ENCODE data around the gene FUT9. TPM values are rescaled to one million over a fixed set of nuclear protein-coding genes. Genes with fewer than 3 reads are reported as not detected.

The FUT9 gene
- total and polyA plus RNA-seq, 2 of the 13 experiments (the other 11 are each of a cell fraction or from before 2014, with no cell fraction given), result 0.01 TPM; not detected in 1

DNA sequence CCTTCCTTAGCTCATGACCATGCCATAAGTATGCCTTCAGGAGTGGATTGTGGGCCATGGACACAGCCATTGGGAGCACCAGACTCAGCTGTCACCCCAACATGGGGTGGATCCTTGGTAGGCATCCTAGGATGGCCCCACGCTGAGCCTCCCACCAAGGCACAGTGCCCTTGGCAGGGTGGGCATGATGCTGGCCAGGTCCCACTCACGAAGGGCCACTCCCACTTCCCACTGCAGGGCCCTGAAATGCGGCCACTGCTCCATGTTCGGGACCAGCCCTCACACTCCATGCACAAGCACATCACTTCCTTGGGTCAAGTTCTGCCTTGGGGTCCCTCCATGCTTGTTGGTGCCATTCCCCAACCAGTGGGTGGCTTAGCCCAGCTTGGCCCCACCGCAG is 12.9 kb upstream of the FUT9 start:
- no peak for DNase-seq (ENCODE audit: low spot score)
- WGBS (ENCODE audit: low lambda C conversion rate), result 0% methylated on average over 1 of the region's 5 CpGs
- TF ChIP-seq, protein P1, sequence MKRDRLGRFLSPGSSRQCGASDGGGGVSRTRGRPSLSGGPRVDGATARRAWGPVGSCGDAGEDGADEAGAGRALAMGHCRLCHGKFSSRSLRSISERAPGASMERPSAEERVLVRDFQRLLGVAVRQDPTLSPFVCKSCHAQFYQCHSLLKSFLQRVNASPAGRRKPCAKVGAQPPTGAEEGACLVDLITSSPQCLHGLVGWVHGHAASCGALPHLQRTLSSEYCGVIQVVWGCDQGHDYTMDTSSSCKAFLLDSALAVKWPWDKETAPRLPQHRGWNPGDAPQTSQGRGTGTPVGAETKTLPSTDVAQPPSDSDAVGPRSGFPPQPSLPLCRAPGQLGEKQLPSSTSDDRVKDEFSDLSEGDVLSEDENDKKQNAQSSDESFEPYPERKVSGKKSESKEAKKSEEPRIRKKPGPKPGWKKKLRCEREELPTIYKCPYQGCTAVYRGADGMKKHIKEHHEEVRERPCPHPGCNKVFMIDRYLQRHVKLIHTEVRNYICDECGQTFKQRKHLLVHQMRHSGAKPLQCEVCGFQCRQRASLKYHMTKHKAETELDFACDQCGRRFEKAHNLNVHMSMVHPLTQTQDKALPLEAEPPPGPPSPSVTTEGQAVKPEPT (CRISPR knock-in tag; IDR thresholded peaks at IDR 0.05; ENCODE audit: low read depth), result no peak
- TF ChIP-seq AHR (CRISPR knock-in tag; IDR thresholded peaks at IDR 0.05), result no peak
- TF ChIP-seq ZHX1 (CRISPR knock-in tag; IDR thresholded peaks at IDR 0.05; ENCODE audit: low read depth), result no peak
- TF ChIP-seq, protein P2, sequence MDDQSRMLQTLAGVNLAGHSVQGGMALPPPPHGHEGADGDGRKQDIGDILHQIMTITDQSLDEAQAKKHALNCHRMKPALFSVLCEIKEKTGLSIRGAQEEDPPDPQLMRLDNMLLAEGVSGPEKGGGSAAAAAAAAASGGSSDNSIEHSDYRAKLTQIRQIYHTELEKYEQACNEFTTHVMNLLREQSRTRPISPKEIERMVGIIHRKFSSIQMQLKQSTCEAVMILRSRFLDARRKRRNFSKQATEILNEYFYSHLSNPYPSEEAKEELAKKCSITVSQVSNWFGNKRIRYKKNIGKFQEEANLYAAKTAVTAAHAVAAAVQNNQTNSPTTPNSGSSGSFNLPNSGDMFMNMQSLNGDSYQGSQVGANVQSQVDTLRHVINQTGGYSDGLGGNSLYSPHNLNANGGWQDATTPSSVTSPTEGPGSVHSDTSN (CRISPR knock-in tag; IDR thresholded peaks at IDR 0.05; ENCODE audit: borderline replicate concordance), result no peak
- TF ChIP-seq CEBPZ (IDR thresholded peaks at IDR 0.05; ENCODE audit: low read length), result no peak
- TF ChIP-seq, protein P3, sequence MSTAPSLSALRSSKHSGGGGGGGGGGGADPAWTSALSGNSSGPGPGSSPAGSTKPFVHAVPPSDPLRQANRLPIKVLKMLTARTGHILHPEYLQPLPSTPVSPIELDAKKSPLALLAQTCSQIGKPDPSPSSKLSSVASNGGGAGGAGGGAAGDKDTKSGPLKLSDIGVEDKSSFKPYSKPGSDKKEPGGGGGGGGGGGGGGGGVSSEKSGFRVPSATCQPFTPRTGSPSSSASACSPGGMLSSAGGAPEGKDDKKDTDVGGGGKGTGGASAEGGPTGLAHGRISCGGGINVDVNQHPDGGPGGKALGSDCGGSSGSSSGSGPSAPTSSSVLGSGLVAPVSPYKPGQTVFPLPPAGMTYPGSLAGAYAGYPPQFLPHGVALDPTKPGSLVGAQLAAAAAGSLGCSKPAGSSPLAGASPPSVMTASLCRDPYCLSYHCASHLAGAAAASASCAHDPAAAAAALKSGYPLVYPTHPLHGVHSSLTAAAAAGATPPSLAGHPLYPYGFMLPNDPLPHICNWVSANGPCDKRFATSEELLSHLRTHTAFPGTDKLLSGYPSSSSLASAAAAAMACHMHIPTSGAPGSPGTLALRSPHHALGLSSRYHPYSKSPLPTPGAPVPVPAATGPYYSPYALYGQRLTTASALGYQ (CRISPR knock-in tag; IDR thresholded peaks at IDR 0.05), result no peak
- TF ChIP-seq ZFP36 (IDR thresholded peaks at IDR 0.05; ENCODE audit: borderline replicate concordance, low read depth, low read length, partially characterized antibody), result no peak
- TF ChIP-seq, protein P4, sequence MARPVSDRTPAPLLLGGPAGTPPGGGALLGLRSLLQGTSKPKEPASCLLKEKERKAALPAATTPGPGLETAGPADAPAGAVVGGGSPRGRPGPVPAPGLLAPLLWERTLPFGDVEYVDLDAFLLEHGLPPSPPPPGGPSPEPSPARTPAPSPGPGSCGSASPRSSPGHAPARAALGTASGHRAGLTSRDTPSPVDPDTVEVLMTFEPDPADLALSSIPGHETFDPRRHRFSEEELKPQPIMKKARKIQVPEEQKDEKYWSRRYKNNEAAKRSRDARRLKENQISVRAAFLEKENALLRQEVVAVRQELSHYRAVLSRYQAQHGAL (CRISPR knock-in tag; IDR thresholded peaks at IDR 0.05; ENCODE audit: not compliant biosample characterization), result no peak
- no peak for TF ChIP-seq CHD4 (IDR thresholded peaks at IDR 0.05; ENCODE audit: borderline replicate concordance, low read length)
- TF ChIP-seq ZFX (CRISPR knock-in tag; IDR thresholded peaks at IDR 0.05; ENCODE audit: low read depth), result no peak
- no peak for TF ChIP-seq HOXA9 (CRISPR knock-in tag; IDR thresholded peaks at IDR 0.05; ENCODE audit: borderline replicate concordance)
- no peak for TF ChIP-seq SP4 (CRISPR knock-in tag; IDR thresholded peaks at IDR 0.05)

More for the DNA sequence above, 12.9 kb upstream of the FUT9 start:
- Histone ChIP-seq H3K9ac (ENCODE audit: insufficient read depth, low read depth, low read length) (no peak overlapping the region), H3K27me3 (ENCODE audit: control insufficient read depth in 1 of 2, insufficient read depth in 2 of 2, low read length in 2 of 2) (no peaks in the 10 kb centered on the region; a peak in 1 of 5 replicates), H3K27ac (ENCODE audit: extremely low read length, insufficient read depth, low read length) (no peak overlapping the region), H3K79me2 (ENCODE audit: insufficient read depth, low read length) (no peaks in the 10 kb centered on the region), H3K4me2 (ENCODE audit: low read depth, low read length) (no peak overlapping the region), H3K36me3 (replicated peaks in 1 of 2; ENCODE audit: control insufficient read depth in 1 of 2, insufficient read depth in 2 of 2, low read length in 2 of 2) (no peaks in the 10 kb centered on the region), H3K4me1 (ENCODE audit: insufficient read depth, low read length) (peaks cover 9% of the 10 kb centered on the region), H3K9me3 (ENCODE audit: low read length) (no peaks in the 10 kb centered on the region), H4K20me1 (ENCODE audit: insufficient read depth, low read length) (no peaks in the 10 kb centered on the region), H2AFZ (ENCODE audit: low read length) (no peak overlapping the region), H3K4me3 (replicated peaks in 1 of 3; ENCODE audit: insufficient read depth in 1 of 3, low read depth in 2 of 3, low read length in 3 of 3) (no peak overlapping the region)
- BruUV-seq (replicated peaks), result no TSS peak
- no peak for FAIRE-seq
- ATAC-seq, result no peak
- ChIA-PET CTCF (ENCODE audit: low intra/inter-chr PET ratio, low total read pairs) (no interaction called here), POLR2A (no interaction called here)
- in situ Hi-C loops (cut with HindIII; ENCODE audit: extremely low pct_ligation_motif_present, low pct_unique_long_range_greater_than_20kb), result no loop called here
- intact Hi-C loops (cut with micrococcal nuclease; ENCODE audit: unreplicated experiment), result no loop called here
